OCI-LY7 (cell line): ENCODE data around the gene LIMK1. TPM values are rescaled to one million over a fixed set of nuclear protein-coding genes. Genes with fewer than 3 reads are reported as not detected.

Experiments used
- BruUV-seq: library from RNA; stranded (reverse); fragments of 400-500 nt; replicated peaks from 2 replicates; lab custom pipeline; 2021; lab: Mats Ljungman, UMichigan
- CTCF ChIA-PET: fragments of 300-600 bp; sonication (Branson Sonifier 250); formaldehyde crosslinking; loops from one replicate; lab custom pipeline; 2022; ENCODE audit warnings: antibody characterized with exemption; ENCODE audit not compliant: unreplicated experiment; lab: Charles Lee
- POLR2A ChIA-PET: fragments of 300-600 bp; sonication (Branson Sonifier 250); formaldehyde crosslinking; loops from one replicate; lab custom pipeline; 2022; ENCODE audit warnings: antibody characterized with exemption; lab: Charles Lee
- DNase-seq: peaks from one replicate; pipeline ENCODE4 v3.0.0-alpha.2; 2015; ENCODE audit warnings: low spot score
- H2AFZ ChIP-seq: fragments of 200-600 bp; sonication (generic), shearing (Covaris generic); 2 replicates; pipeline ENCODE4 v1.6.1; 2014; ENCODE audit warnings: mild to moderate bottlenecking, antibody characterized with exemption, low read length, moderate library complexity
- H3K27ac ChIP-seq: fragments of 200-600 bp; sonication (generic); 2 replicates; pipeline ENCODE4 v1.5.1; 2014; ENCODE audit warnings: mixed run types, low read depth, mild to moderate bottlenecking, moderate library complexity, low read length, inconsistent platforms; ENCODE audit not compliant: poor library complexity, severe bottlenecking
- H3K36me3 ChIP-seq: fragments of 200-600 bp; sonication (generic); 2 replicates; pipeline ENCODE4 v1.6.1; 2014; ENCODE audit warnings: mild to moderate bottlenecking, antibody characterized with exemption, low read length, moderate library complexity, mixed read lengths; ENCODE audit not compliant: insufficient read depth
- H3K4me1 ChIP-seq: fragments of 200-600 bp; sonication (generic); 2 replicates; pipeline ENCODE4 v1.5.1; 2014; ENCODE audit warnings: mild to moderate bottlenecking, low read length; ENCODE audit not compliant: insufficient read depth, poor library complexity, severe bottlenecking
- H3K4me2 ChIP-seq: fragments of 200-600 bp; sonication (generic); 2 replicates; pipeline ENCODE4 v1.6.1; 2014; ENCODE audit warnings: mild to moderate bottlenecking, low read length
- H3K4me3 ChIP-seq: fragments of 200-600 bp; sonication (generic); 2 replicates; pipeline ENCODE4 v1.5.1; 2014; ENCODE audit warnings: mild to moderate bottlenecking, low read depth, low read length; ENCODE audit not compliant: poor library complexity, severe bottlenecking
- H3K79me2 ChIP-seq: fragments of 200-600 bp; sonication (generic); 2 replicates; pipeline ENCODE4 v1.6.1; 2016; ENCODE audit warnings: low read depth, mild to moderate bottlenecking, low read length, moderate library complexity, mixed read lengths; ENCODE audit not compliant: insufficient read depth
- H3K9me2 ChIP-seq: fragments of 200-600 bp; sonication (generic); 2 replicates; pipeline ENCODE4 v1.6.1; 2016; ENCODE audit warnings: mild to moderate bottlenecking, low read length, mixed read lengths; ENCODE audit not compliant: insufficient read depth
- H3K9me3 ChIP-seq: fragments of 200-600 bp; sonication (generic); 2 replicates; pipeline ENCODE4 v1.6.1; 2014; ENCODE audit warnings: mild to moderate bottlenecking, mixed run types, low read length, mixed read lengths
- H4K20me1 ChIP-seq: fragments of 200-600 bp; sonication (generic); 2 replicates; pipeline ENCODE4 v1.6.1; 2014; ENCODE audit warnings: mild to moderate bottlenecking, antibody characterized with exemption, low read length, moderate library complexity, mixed read lengths; ENCODE audit not compliant: insufficient read depth
- CTCF ChIP-seq: fragments of 200-600 bp; sonication (generic); conservative IDR thresholded peaks from 2 replicates; pipeline ENCODE4 v1.5.1; 2014; ENCODE audit warnings: mild to moderate bottlenecking, antibody characterized with exemption, low read length, moderate library complexity, mixed read lengths
- EZH2phosphoT487 ChIP-seq: fragments of 200-600 bp; sonication (generic); IDR thresholded peaks from 2 replicates; pipeline ENCODE4 v1.6.1; 2018; ENCODE audit warnings: low read depth, borderline replicate concordance, mild to moderate bottlenecking, mixed run types, antibody characterized with exemption, low read length, moderate library complexity, mixed read lengths
- intact Hi-C: fragments of 100-400 bp; cut with micrococcal nuclease; formaldehyde crosslinking; loops from one replicate; pipeline ENCODE4 v1.10.0; 2022; ENCODE audit not compliant: unreplicated experiment
- total RNA-seq, 2 experiments: library from RNA; depleted of rRNA in 1 of 2; stranded (reverse); fragments of >200 nt in 1 of 2; shearing (Covaris generic) in 1 of 2; gene quantifications; 2 replicates each; pipeline ENCODE4 v1.2.3, GENCODE V29; 2014 to 2022

The LIMK1 gene
- total RNA-seq, 2 experiments from 2014 or later = 31.7 to 67.3 TPM

- no peak overlapping the region for H3K27ac ChIP-seq
- no peaks in the 10 kb centered on the region for H3K9me2 ChIP-seq
- H2AFZ ChIP-seq = no peak overlapping the region
- no peaks in the 10 kb centered on the region for H3K79me2 ChIP-seq
- no peak overlapping the region for H3K4me3 ChIP-seq
- no TSS peak for BruUV-seq
- H3K4me1 ChIP-seq = peaks cover 17% of the 10 kb centered on the region
- CTCF ChIA-PET = no interaction called here
- TF ChIP-seq EZH2phosphoT487 (no peak), CTCF (no peak)
- POLR2A ChIA-PET = interaction anchor here (0.6 kb wide), 1 partner anchor 700 kb away, joined by 4 read pairs; no protein-coding TSS in a partner anchor
- no peak overlapping the region for H3K4me2 ChIP-seq
- peaks cover 17% of the 10 kb centered on the region for H3K9me3 ChIP-seq
- DNase-seq = no peak
- no peaks in the 10 kb centered on the region for H3K36me3 ChIP-seq
- H4K20me1 ChIP-seq = no peaks in the 10 kb centered on the region
- intact Hi-C loops = no loop called here
Measured at GRCh38 chr7:74149071-74149470, 65.5 kb downstream of the LIMK1 start.

GRCh38 chr7:74149603-74150002 lies 66.0 kb downstream of the LIMK1 start:
- peaks cover 12% of the 10 kb centered on the region for H3K9me3 ChIP-seq
- no peak overlapping the region for H3K4me3 ChIP-seq
- intact Hi-C loops = no loop called here
- no peak overlapping the region for H2AFZ ChIP-seq
- no peaks in the 10 kb centered on the region for H3K79me2 ChIP-seq
- peaks cover 17% of the 10 kb centered on the region for H3K4me1 ChIP-seq
- H4K20me1 ChIP-seq = no peaks in the 10 kb centered on the region
- no peak for TF ChIP-seq CTCF
- TF ChIP-seq EZH2phosphoT487 = no peak
- no peak overlapping the region for H3K4me2 ChIP-seq
- no peaks in the 10 kb centered on the region for H3K9me2 ChIP-seq
- ChIA-PET POLR2A (no interaction called here), CTCF (no interaction called here)
- no peak for DNase-seq
- no peak overlapping the region for H3K27ac ChIP-seq
- BruUV-seq = no TSS peak
- no peaks in the 10 kb centered on the region for H3K36me3 ChIP-seq

- no peaks in the 10 kb centered on the region for H3K79me2 ChIP-seq
- H3K4me2 ChIP-seq = no peak overlapping the region
- no peaks in the 10 kb centered on the region for H3K36me3 ChIP-seq
- H3K9me2 ChIP-seq = no peaks in the 10 kb centered on the region
- no peak overlapping the region for H3K27ac ChIP-seq
- no peaks in the 10 kb centered on the region for H4K20me1 ChIP-seq
- H3K9me3 ChIP-seq = 0 out of 2 replicates have a peak, but pooled peaks cover 5% of the 10 kb centered on the region
- no TSS peak for BruUV-seq
- POLR2A ChIA-PET = no interaction called here
- no peak for DNase-seq
- H2AFZ ChIP-seq = no peak overlapping the region
- intact Hi-C loops = no loop called here
- TF ChIP-seq EZH2phosphoT487 = no peak
- TF ChIP-seq CTCF = no peak
- CTCF ChIA-PET = no interaction called here
- H3K4me1 ChIP-seq = peaks cover 17% of the 10 kb centered on the region
- no peak overlapping the region for H3K4me3 ChIP-seq
Measured at GRCh38 chr7:74153736-74154135, 70.1 kb downstream of the LIMK1 start.
